22Rv1 (cell line): ENCODE data around the gene DCT.
"Not testable (repeated sequence)": the region's sequence is repeated elsewhere in the genome, so short reads cannot be mapped to it uniquely, and the experiment has no call there.

Experiments used
- H3K27ac ChIP-seq: fragments of 450-650 bp; 2 replicates; pipeline ENCODE4 v1.5.1; 2017
- ZFX ChIP-seq: fragments of 450-650 bp; IDR thresholded peaks from 2 replicates; pipeline ENCODE4 v1.6.1; 2017; ENCODE audit warnings: antibody characterized with exemption, borderline replicate concordance
- TF ChIP-seq, protein P1 (sequence below): fragments of 450-650 bp; IDR thresholded peaks from 2 replicates; pipeline ENCODE4 v1.5.1; 2017; ENCODE audit warnings: mild to moderate bottlenecking

DCT gene

GRCh38 chr13:94513026-94513425 lies 33.5 kb upstream of the DCT start:
- no peak overlapping the region for H3K27ac ChIP-seq
- no peak for TF ChIP-seq ZFX
- TF ChIP-seq, protein P1, sequence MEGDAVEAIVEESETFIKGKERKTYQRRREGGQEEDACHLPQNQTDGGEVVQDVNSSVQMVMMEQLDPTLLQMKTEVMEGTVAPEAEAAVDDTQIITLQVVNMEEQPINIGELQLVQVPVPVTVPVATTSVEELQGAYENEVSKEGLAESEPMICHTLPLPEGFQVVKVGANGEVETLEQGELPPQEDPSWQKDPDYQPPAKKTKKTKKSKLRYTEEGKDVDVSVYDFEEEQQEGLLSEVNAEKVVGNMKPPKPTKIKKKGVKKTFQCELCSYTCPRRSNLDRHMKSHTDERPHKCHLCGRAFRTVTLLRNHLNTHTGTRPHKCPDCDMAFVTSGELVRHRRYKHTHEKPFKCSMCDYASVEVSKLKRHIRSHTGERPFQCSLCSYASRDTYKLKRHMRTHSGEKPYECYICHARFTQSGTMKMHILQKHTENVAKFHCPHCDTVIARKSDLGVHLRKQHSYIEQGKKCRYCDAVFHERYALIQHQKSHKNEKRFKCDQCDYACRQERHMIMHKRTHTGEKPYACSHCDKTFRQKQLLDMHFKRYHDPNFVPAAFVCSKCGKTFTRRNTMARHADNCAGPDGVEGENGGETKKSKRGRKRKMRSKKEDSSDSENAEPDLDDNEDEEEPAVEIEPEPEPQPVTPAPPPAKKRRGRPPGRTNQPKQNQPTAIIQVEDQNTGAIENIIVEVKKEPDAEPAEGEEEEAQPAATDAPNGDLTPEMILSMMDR, result no peak

DNA sequence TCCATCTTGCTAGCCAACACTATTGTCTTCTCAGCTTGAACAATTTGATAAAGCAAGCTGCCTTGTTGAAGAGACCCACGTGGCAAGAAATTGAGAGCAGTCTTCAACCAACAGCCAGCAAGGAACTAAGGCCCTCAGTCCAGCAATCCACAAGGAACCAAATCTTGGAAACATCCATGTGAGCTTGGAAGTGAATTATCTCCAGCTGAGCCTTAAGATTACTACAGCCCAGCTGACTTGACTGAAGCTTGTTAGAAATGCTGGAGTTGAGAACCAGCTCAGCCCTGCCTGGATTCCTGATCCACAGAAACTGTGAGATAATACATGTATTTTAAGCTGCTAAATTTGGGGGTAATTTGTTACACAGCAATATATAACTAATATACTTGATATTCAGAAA lies 26.2 kb upstream of the DCT start:
- H3K27ac ChIP-seq, result no peak overlapping the region
- no peak for TF ChIP-seq ZFX
- TF ChIP-seq, protein P1, result no peak

- TF ChIP-seq ZFX, result no peak
- TF ChIP-seq, protein P1, result no peak
- H3K27ac ChIP-seq, result no peak overlapping the region
These were observed 24.4 kb upstream of the DCT start for GRCh38 chr13:94503851-94504250.

DNA sequence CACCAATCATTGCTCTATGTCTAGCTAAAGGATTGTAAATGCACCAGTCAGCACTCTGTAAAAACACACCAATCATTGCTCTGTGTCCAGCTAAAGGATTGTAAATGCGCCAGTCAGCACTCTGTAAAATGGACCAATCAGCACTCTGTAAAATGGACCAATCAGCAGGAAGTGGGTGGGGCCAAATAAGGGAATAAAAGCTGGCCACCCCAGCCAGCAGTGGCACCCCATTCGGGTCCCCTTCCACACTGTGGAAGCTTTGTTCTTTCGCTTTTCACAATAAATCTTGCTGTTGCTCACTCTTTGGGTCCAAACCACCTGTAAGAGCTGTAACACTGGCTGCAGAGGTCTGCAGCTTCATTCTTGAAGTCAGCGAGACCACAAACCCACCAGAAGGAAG lies 19.3 kb upstream of the DCT start:
- H3K27ac ChIP-seq, result not testable (repeated sequence)

DNA sequence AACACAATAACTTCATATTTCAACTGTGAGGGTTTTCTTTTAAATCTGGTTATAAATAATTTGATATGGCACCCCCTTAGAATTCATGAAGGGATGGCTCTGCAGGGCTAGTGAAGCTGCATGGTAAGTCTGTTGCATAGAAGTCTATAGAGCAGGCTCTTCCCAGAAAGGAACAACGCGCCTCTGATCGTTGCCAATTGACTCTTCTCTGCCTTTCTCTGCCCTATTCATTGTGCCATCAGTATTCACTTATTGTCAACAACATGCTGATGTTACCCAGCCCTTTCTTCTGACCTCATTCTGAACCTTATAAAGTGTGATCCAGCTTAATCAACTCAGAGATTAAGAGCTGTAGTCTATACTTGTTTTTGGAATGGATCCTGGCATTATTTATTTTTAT lies 16.3 kb upstream of the DCT start:
- TF ChIP-seq ZFX, result no peak
- TF ChIP-seq, protein P1, result no peak

DNA sequence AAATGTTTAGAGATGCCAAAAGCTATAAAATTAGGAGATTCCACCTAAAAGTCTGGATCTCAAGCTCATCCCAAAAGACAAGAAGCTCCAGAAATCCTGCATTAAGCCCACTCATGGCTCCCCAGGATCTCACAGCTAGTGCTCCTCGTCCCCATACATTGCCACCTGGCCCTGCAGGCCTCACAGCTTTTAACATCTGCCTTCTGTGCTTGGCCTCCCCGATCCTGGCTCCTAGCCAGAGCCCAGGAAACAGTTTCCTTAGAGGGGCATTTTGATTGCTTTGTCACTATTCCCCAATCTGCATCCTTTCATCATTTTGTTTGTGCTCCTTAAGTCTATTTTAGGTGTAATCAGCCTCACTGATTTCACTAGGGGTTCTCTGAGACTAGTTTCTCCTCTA lies 14.5 kb upstream of the DCT start:
- H3K27ac ChIP-seq, result no peak overlapping the region
- TF ChIP-seq, protein P1, result no peak
- TF ChIP-seq ZFX, result no peak

More for the DNA sequence above, 16.3 kb upstream of the DCT start:
- no peak overlapping the region for H3K27ac ChIP-seq

DNA sequence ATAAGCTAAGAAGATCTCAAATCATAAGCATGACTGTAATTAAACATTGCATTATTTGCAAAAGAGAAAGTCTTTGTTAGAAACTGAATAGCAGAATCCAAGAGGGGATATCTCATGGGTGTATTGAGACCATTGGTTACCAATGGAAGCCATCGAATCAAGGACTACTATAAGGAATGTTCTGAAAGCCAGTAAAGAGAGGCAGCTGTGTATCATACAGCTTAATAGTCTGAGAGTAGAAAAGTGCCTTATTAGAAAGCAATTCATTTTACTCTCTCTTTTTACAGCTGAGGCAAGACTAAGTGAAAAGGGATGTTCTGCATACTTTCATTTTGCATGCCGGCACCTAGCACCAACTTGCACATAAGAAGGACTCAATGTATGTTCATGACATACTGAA lies 7.6 kb upstream of the DCT start:
- no peak overlapping the region for H3K27ac ChIP-seq
- TF ChIP-seq ZFX, result no peak
- TF ChIP-seq, protein P1, result no peak

GRCh38 chr13:94483970-94484369 lies 4.5 kb upstream of the DCT start:
- no peak overlapping the region for H3K27ac ChIP-seq
- TF ChIP-seq, protein P1, result no peak
- no peak for TF ChIP-seq ZFX
